GM20000 (cell line): ENCODE data around the gene B3GAT3.

Source experiments
- DNase-seq: peaks from one replicate; pipeline ENCODE4 v3.0.0; 2012; ENCODE audit warnings: low spot score
- TF ChIP-seq, protein P1 (sequence below): IDR thresholded peaks from 2 replicates; pipeline ENCODE4 v1.5.1; 2012; ENCODE audit warnings: mild to moderate bottlenecking, control low read depth; ENCODE audit errors: extremely low read depth, missing control alignments

Gene B3GAT3

DNA sequence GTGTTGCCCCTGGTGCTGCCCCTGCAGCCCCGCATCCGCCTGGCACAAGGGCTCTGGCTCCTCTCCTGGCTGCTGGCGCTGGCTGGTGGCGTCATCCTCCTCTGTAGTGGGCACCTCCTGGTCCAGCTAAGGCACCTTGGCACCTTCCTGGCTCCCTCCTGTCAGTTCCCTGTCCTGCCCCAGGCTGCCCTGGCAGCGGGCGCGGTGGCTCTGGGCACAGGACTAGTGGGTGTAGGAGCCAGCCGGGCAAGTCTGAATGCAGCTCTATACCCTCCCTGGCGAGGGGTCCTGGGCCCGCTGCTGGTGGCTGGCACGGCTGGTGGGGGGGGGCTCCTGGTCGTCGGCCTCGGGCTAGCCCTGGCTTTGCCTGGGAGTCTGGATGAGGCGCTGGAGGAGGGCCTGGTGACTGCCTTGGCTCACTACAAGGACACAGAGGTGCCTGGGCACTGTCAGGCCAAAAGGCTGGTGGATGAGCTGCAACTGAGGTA, 8.5 kb downstream of the B3GAT3 start:
- DNase-seq, result no peak
- TF ChIP-seq, protein P1, sequence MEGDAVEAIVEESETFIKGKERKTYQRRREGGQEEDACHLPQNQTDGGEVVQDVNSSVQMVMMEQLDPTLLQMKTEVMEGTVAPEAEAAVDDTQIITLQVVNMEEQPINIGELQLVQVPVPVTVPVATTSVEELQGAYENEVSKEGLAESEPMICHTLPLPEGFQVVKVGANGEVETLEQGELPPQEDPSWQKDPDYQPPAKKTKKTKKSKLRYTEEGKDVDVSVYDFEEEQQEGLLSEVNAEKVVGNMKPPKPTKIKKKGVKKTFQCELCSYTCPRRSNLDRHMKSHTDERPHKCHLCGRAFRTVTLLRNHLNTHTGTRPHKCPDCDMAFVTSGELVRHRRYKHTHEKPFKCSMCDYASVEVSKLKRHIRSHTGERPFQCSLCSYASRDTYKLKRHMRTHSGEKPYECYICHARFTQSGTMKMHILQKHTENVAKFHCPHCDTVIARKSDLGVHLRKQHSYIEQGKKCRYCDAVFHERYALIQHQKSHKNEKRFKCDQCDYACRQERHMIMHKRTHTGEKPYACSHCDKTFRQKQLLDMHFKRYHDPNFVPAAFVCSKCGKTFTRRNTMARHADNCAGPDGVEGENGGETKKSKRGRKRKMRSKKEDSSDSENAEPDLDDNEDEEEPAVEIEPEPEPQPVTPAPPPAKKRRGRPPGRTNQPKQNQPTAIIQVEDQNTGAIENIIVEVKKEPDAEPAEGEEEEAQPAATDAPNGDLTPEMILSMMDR, result no peak

DNA sequence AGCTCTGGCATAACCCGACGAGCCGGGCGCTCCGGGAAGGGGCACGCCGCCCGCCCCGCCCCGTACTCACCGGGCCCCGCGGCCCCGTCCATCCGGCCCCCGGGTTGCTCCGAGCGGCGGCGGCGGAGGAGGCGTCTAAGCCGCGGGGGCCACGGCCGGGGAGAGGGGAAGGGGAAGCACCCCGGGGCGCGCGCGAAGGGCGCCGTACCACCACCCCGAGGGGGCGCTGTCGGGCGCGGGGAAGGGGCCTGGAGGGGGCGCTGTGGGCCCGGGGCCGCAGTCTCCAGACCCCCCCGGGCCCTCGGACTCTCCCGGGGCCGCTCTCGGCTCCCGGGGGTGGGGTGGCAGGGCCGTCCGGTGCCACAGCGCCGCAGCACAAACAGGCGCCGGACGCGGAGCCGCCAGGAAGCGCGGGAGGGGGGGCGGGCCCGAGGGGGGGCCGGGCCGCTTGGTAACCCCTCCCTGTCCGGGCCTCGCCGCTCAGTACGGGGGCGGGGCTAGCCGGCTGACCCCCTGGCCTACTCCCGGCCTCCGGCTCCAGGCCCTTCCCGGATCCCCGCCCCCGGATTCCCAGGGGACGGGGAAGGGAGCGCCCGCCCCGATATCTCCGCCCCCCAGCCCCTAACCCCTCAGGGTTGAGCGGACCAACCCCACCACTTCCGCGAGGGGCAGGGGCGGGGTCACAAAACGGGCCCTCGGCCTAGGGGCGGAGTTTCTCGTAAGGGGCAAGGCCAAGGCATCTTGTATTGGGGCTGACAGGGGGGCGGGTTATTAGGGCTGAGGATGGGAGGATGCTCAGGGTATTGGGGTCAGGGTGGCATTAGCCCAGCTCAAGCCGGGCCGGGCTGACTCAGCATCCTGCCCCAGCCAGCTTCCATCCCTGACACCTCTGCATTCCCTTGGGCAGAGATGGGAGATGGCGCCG, 9.2 kb downstream of the B3GAT3 start, which contains the start of the genes EML3 and ROM1:
Gene EML3, minus strand, starts transcription at position 410 of the 925 bp plus-strand sequence. Its CDS starts 318 bp downstream, at position 92.
Gene ROM1, plus strand, starts transcription at position 892 of the 925 bp plus-strand sequence. Its CDS starts 25 bp downstream, at position 917.
- TF ChIP-seq, protein P1, result peak; percentile 82
- peak; percentile 96 for DNase-seq

DNA sequence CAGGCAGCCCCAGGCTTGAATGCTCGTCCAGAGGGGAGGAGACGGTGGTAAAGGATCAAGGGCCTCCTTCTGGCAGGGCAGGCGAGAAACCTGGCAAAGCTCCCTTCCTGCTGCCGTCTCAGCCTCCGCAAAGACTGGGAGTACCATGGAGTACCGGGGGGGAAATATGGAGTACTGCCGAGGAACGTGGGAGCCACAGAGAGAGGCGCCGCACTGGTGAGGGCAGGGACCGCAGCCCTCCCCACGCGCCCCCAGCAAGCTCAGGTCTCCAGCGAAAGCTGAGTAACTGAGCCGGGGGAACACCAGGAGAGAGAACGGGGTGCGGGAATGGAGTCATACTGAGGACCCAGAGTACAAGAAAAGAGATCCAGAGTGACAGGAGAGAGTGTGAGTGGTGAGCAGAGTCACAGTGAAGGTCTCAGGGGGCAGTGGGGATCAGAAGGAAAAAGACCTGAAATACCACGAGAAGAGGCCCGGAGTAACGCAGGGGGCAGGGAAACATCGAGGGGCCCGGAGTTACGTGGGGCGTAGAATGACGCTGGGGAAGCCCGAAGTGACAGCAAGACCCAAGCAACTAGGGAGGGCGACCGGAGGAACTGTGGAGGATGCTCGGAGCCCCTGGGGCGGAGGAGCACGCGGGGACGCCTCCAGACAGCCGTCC, 10.0 kb downstream of the B3GAT3 start:
- peak; percentile 49 for DNase-seq

DNA sequence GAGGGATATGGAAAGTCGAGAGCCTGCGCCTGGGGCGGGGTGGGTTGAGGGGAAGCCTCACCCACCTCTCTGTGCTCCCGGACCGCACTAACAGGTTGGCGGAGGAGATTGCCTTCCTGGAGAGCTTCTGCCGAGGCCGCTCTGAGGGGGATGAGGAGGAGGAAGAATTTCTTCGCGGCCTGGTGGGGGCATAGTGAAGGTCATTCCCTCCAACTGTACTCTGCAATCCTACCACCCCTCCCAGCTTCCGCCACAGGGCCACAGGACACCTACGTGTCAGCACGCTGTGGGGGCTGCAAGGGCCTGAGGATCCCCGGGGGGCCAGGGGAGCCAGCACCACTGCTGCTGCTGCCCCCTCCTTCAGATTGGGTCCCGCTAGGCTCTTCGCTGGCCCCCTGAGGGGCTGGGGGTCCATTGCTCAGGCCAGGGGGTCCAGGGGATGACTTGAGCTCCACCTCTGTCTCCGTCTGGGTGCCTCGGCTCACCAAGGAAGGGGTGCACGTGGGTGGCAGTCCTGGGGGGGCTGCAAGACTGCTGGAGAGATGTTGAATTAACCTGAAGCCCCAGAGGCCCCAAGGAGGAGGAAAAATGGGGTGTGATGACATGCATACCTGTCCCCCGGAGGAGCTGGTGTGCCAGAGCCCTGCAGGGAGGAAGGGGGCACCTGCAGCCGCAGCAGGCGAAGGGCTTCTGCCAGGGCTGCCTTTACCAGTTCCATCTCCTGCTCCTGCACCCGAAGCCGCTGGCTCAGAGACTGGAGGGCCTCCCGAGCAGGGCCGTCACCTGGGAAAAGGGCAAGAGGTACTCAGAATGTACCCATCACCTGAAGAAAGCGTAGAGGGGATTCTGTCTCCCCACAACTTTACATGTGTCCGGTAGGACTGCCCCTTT, 10.7 kb downstream of the B3GAT3 start:
- DNase-seq, result no peak
- TF ChIP-seq, protein P1, result no peak

More for the DNA sequence above, 10.0 kb downstream of the B3GAT3 start:
- TF ChIP-seq, protein P1, result no peak

DNA sequence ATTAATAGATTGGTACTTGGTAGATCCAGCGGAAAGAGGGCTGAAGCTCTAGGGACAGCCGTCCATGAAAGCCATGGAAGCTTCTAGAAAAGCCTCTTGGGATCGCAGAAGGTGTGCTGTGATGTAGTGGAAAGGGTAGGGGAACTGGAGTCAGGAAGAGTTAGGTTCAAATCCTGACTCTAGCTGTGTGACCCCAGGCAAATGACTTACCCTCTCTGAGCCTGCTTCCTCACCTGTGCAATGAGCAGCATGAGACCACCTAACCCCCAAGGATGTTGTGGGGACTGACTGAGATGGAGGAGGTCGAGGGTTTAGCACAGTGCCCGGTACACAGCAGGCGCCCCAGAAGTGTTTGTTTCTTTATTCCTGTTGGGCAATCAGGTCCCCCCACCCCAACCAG, 11.4 kb downstream of the B3GAT3 start:
- no peak for DNase-seq
- TF ChIP-seq, protein P1, result no peak

DNA sequence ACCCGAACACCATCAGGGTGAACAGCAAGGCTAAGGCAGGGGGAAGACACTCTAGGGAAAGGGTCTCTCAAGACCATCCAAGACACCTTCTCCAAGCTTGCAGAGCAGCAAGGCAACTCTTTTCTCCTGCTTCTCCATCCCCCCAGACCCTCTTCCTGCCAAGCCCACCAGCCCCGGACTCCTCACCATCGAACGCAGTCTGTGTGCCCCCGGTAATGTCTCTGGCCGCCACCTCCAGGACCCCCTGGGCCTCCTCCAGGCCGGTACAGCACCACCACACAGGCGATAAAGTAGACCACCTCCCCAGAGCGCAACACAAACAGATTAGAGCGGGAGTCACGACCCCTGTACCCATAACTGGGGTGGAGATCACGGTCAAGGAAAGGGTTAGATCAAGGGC, 13.0 kb downstream of the B3GAT3 start:
- no peak for DNase-seq
- TF ChIP-seq, protein P1, result no peak
